ENCODE results near the gene ABCB9.

The ABCB9 gene

GRCh38 chr12:123001464-123001863 is 35.2 kb upstream of the ABCB9 start:
- Histone ChIP-seq H3K9me3 (ENCODE audit: control insufficient read depth, insufficient read depth, low read length) (no peaks in the 10 kb centered on the region), H3K79me2 (ENCODE audit: control insufficient read depth, low read length) (no peaks in the 10 kb centered on the region), H3K4me2 (ENCODE audit: low read length) (no peak overlapping the region), H3K9me2 (replicated peaks; ENCODE audit: control insufficient read depth, low read length) (no peaks in the 10 kb centered on the region), H3K36me3 (ENCODE audit: control insufficient read depth, low read length) (no peaks in the 10 kb centered on the region), H3K4me1 (ENCODE audit: control insufficient read depth, low read length) (no peaks in the 10 kb centered on the region), H3K27ac (ENCODE audit: low read depth, low read length) (no peak overlapping the region), H3K27me3 (ENCODE audit: control insufficient read depth, low read length) (no peaks in the 10 kb centered on the region), H4K20me1 (ENCODE audit: control insufficient read depth, insufficient read depth, low read depth, low read length) (no peaks in the 10 kb centered on the region), H3F3A (ENCODE audit: control insufficient read depth, insufficient read depth) (no peaks in the 10 kb centered on the region), H3K4me3 (ENCODE audit: low read length) (no peak overlapping the region)
- TF ChIP-seq CTCF (IDR thresholded peaks at IDR 0.05; ENCODE audit: low read depth, low read length, poor library complexity, severe bottlenecking): no peak
- no peak for TF ChIP-seq EZH2phosphoT487 (IDR thresholded peaks at IDR 0.05; ENCODE audit: borderline replicate concordance, low read length)

- H3K36me3 ChIP-seq (ENCODE audit: control insufficient read depth, low read length): no peaks in the 10 kb centered on the region
- H3K4me2 ChIP-seq (ENCODE audit: low read length): no peak overlapping the region
- no peak overlapping the region for H3K27ac ChIP-seq (ENCODE audit: low read depth, low read length)
- H3K79me2 ChIP-seq (ENCODE audit: control insufficient read depth, low read length): no peaks in the 10 kb centered on the region
- no peaks in the 10 kb centered on the region for H3F3A ChIP-seq (ENCODE audit: control insufficient read depth, insufficient read depth)
- H3K9me2 ChIP-seq (replicated peaks; ENCODE audit: control insufficient read depth, low read length): no peaks in the 10 kb centered on the region
- no peaks in the 10 kb centered on the region for H3K9me3 ChIP-seq (ENCODE audit: control insufficient read depth, insufficient read depth, low read length)
- H3K27me3 ChIP-seq (ENCODE audit: control insufficient read depth, low read length): no peaks in the 10 kb centered on the region
- no peak overlapping the region for H3K4me3 ChIP-seq (ENCODE audit: low read length)
- H4K20me1 ChIP-seq (ENCODE audit: control insufficient read depth, insufficient read depth, low read depth, low read length): no peaks in the 10 kb centered on the region
- no peak for TF ChIP-seq CTCF (IDR thresholded peaks at IDR 0.05; ENCODE audit: low read depth, low read length, poor library complexity, severe bottlenecking)
- TF ChIP-seq EZH2phosphoT487 (IDR thresholded peaks at IDR 0.05; ENCODE audit: borderline replicate concordance, low read length): no peak
- no peaks in the 10 kb centered on the region for H3K4me1 ChIP-seq (ENCODE audit: control insufficient read depth, low read length)
These were observed 34.3 kb upstream of the ABCB9 start for GRCh38 chr12:123000578-123000977.

GRCh38 chr12:122999986-123000420 is 33.7 kb upstream of the ABCB9 start:
- Histone ChIP-seq H3K27ac (ENCODE audit: low read depth, low read length) (no peak overlapping the region), H3K4me3 (ENCODE audit: low read length) (no peak overlapping the region), H3K9me2 (replicated peaks; ENCODE audit: control insufficient read depth, low read length) (no peaks in the 10 kb centered on the region), H4K20me1 (ENCODE audit: control insufficient read depth, insufficient read depth, low read depth, low read length) (no peaks in the 10 kb centered on the region), H3K4me2 (ENCODE audit: low read length) (no peak overlapping the region), H3F3A (ENCODE audit: control insufficient read depth, insufficient read depth) (no peaks in the 10 kb centered on the region), H3K27me3 (ENCODE audit: control insufficient read depth, low read length) (no peaks in the 10 kb centered on the region), H3K36me3 (ENCODE audit: control insufficient read depth, low read length) (no peaks in the 10 kb centered on the region), H3K79me2 (ENCODE audit: control insufficient read depth, low read length) (no peaks in the 10 kb centered on the region), H3K9me3 (ENCODE audit: control insufficient read depth, insufficient read depth, low read length) (no peaks in the 10 kb centered on the region), H3K4me1 (ENCODE audit: control insufficient read depth, low read length) (no peaks in the 10 kb centered on the region)
- TF ChIP-seq EZH2phosphoT487 (IDR thresholded peaks at IDR 0.05; ENCODE audit: borderline replicate concordance, low read length): no peak
- TF ChIP-seq CTCF (IDR thresholded peaks at IDR 0.05; ENCODE audit: low read depth, low read length, poor library complexity, severe bottlenecking): no peak

Measured in DOHH2 (cell line).